Measurements from ENCODE around the gene PSORS1C2.
"Not testable (repeated sequence)": the region's sequence is repeated elsewhere in the genome, so short reads cannot be mapped to it uniquely, and the experiment has no call there.

PSORS1C2 gene

GRCh38 chr6:31165064-31165832 is 26.4 kb upstream of the PSORS1C2 start:
- not testable (repeated sequence) for DNase-seq

GRCh38 chr6:31164475-31165063 is 25.7 kb upstream of the PSORS1C2 start:
- not testable (repeated sequence) for DNase-seq

- no peak for DNase-seq
These were observed 25.1 kb upstream of the PSORS1C2 start for GRCh38 chr6:31163922-31164321.

- DNase-seq = no peak
These were observed 23.7 kb upstream of the PSORS1C2 start for GRCh38 chr6:31162463-31163165.

GRCh38 chr6:31161216-31162126 is 22.6 kb upstream of the PSORS1C2 start:
- no peak for DNase-seq

- DNase-seq = peak; percentile 27
These were observed 20.3 kb upstream of the PSORS1C2 start for GRCh38 chr6:31158863-31159855.

GRCh38 chr6:31158140-31158862 is 19.4 kb upstream of the PSORS1C2 start, which contains the start of gene TCF19:
Gene TCF19, plus strand, starts transcription at chr6:31158589. Its CDS starts 881 bp downstream, at chr6:31159470.
- peak; percentile 98 for DNase-seq

- DNase-seq = no peak
These were observed 18.8 kb upstream of the PSORS1C2 start, which contains the start of gene CCHCR1 for GRCh38 chr6:31157513-31158139. Gene CCHCR1, minus strand, starts transcription at chr6:31157802. Its CDS starts 202 bp downstream, at chr6:31157600.

GRCh38 chr6:31156641-31157040 is 17.8 kb upstream of the PSORS1C2 start:
- DNase-seq = no peak

GRCh38 chr6:31154436-31154835 is 15.6 kb upstream of the PSORS1C2 start:
- DNase-seq = no peak

- DNase-seq = no peak
These were observed 13.9 kb upstream of the PSORS1C2 start for GRCh38 chr6:31152781-31153180.

GRCh38 chr6:31149827-31150447 is 11.1 kb upstream of the PSORS1C2 start:
- DNase-seq = no peak

- no peak for DNase-seq
These were observed 6.5 kb upstream of the PSORS1C2 start for GRCh38 chr6:31145386-31145785.

GRCh38 chr6:31144970-31145340 is 6.1 kb upstream of the PSORS1C2 start:
- DNase-seq = no peak

GRCh38 chr6:31144296-31144969 is 5.6 kb upstream of the PSORS1C2 start:
- DNase-seq = no peak

GRCh38 chr6:31143148-31143547 is 4.3 kb upstream of the PSORS1C2 start:
- no peak for DNase-seq

GRCh38 chr6:31142361-31142761 is 3.5 kb upstream of the PSORS1C2 start:
- no peak for DNase-seq

GRCh38 chr6:31140643-31141042 is 1.8 kb upstream of the PSORS1C2 start:
- DNase-seq = no peak

GRCh38 chr6:31139599-31139998 is 733 bp upstream of the PSORS1C2 start:
- DNase-seq = no peak
